Hematopoietic multipotent progenitor cell treated with erythropoietin and hydrocortisone succinate and interleukin-3 and kit ligand, for 8 days (in vitro differentiated cells): ENCODE measurements around the gene KEAP1.

Source experiments
- DNase-seq: peaks from one replicate; pipeline ENCODE4 v3.0.0-alpha.2; 2015

The KEAP1 gene

GRCh38 chr19:10439588-10439987 lies 63.6 kb downstream of the KEAP1 start:
- no peak for DNase-seq
